ENCODE measurements around the gene ARID3A. TPM values are rescaled to one million over a fixed set of nuclear protein-coding genes. Genes with fewer than 3 reads are reported as not detected.

The ARID3A gene
- total and polyA plus RNA-seq, 2 of the 13 experiments (the other 11 are each of a cell fraction or from before 2014, with no cell fraction given), result 71.3 to 77.9 TPM

DNA sequence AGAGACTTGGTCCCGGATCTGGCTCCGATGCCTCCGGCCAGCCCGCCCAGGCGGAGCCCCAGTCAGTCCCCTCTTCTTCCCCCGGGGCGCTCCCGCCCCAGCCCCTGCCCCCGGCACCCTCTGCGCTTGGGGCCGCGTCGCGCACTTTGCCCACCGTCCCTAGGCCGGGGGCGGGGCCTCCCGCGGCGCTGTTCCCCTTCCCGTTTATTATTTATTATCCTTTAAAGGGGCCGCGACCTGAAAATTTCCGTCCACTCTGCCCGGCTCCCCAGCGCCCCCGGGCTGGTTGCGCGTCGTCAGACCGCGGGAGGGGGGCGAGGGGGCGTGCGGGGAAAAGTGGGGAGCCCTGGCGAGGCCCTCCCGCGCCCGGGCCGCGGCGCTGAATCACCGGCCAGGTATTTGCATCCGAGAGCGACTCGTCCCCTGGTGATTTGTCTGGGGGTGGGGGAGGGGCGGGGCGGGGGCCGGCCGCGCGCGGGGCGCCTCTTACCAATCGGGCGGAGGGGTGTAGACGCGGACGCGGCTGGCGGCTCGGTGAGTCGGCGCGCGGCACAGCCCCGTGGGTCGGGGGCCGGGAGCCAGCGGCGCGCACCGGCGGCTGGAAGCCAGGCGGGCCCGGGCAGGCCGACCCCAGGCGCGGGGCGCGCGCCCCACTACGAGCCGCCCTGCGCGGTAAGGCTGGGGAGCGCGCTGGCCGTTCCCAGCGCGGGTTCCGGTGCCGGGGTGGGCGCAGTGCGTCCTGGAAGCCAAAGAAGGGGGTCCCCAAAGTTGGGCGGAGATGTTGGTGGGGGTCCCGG, at the start of gene ARID3A (continued):
- TF ChIP-seq, protein P1, sequence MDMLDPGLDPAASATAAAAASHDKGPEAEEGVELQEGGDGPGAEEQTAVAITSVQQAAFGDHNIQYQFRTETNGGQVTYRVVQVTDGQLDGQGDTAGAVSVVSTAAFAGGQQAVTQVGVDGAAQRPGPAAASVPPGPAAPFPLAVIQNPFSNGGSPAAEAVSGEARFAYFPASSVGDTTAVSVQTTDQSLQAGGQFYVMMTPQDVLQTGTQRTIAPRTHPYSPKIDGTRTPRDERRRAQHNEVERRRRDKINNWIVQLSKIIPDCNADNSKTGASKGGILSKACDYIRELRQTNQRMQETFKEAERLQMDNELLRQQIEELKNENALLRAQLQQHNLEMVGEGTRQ (IDR thresholded peaks at IDR 0.05; ENCODE audit: low read depth, low read length), result no peak
- TF ChIP-seq, protein P1 (CRISPR knock-in tag; IDR thresholded peaks at IDR 0.05; ENCODE audit: borderline replicate concordance), result no peak
- TF ChIP-seq, protein P2, sequence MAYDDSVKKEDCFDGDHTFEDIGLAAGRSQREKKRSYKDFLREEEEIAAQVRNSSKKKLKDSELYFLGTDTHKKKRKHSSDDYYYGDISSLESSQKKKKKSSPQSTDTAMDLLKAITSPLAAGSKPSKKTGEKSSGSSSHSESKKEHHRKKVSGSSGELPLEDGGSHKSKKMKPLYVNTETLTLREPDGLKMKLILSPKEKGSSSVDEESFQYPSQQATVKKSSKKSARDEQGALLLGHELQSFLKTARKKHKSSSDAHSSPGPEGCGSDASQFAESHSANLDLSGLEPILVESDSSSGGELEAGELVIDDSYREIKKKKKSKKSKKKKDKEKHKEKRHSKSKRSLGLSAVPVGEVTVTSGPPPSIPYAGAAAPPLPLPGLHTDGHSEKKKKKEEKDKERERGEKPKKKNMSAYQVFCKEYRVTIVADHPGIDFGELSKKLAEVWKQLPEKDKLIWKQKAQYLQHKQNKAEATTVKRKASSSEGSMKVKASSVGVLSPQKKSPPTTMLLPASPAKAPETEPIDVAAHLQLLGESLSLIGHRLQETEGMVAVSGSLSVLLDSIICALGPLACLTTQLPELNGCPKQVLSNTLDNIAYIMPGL (CRISPR knock-in tag; IDR thresholded peaks at IDR 0.05; ENCODE audit: borderline replicate concordance in 1 of 2, low read depth in 1 of 2), result peak in 1 of 2 experiments; percentile 54; a peak in 3 of 4 replicates
- TF ChIP-seq, protein P3, sequence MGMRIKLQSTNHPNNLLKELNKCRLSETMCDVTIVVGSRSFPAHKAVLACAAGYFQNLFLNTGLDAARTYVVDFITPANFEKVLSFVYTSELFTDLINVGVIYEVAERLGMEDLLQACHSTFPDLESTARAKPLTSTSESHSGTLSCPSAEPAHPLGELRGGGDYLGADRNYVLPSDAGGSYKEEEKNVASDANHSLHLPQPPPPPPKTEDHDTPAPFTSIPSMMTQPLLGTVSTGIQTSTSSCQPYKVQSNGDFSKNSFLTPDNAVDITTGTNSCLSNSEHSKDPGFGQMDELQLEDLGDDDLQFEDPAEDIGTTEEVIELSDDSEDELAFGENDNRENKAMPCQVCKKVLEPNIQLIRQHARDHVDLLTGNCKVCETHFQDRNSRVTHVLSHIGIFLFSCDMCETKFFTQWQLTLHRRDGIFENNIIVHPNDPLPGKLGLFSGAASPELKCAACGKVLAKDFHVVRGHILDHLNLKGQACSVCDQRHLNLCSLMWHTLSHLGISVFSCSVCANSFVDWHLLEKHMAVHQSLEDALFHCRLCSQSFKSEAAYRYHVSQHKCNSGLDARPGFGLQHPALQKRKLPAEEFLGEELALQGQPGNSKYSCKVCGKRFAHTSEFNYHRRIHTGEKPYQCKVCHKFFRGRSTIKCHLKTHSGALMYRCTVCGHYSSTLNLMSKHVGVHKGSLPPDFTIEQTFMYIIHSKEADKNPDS (CRISPR knock-in tag; IDR thresholded peaks at IDR 0.05), result no peak
- TF ChIP-seq RXRB (CRISPR knock-in tag; IDR thresholded peaks at IDR 0.05; ENCODE audit: borderline replicate concordance) (no peak; the same call in 1 of the 2 replicates), ZKSCAN8 (CRISPR knock-in tag; IDR thresholded peaks at IDR 0.05; ENCODE audit: borderline replicate concordance) (no peak), FOXO1 (CRISPR knock-in tag; IDR thresholded peaks at IDR 0.05) (no peak), ZNF629 (CRISPR knock-in tag; conservative IDR thresholded peaks at IDR 0.05) (no peak), FOSL2 (CRISPR knock-in tag; IDR thresholded peaks at IDR 0.05) (peak; percentile 84), DNMT1 (CRISPR knock-in tag; IDR thresholded peaks at IDR 0.05) (no peak), RBM22 (optimal IDR thresholded peaks at IDR 0.05; ENCODE audit: low read length) (peak; percentile 24), RCOR2 (CRISPR knock-in tag; IDR thresholded peaks at IDR 0.05) (peak; percentile 55; the same call in 1 of the 2 replicates), ZNF260 (CRISPR knock-in tag; IDR thresholded peaks at IDR 0.05; ENCODE audit: borderline replicate concordance, low read depth) (no peak), PAWR (CRISPR knock-in tag; IDR thresholded peaks at IDR 0.05; ENCODE audit: borderline replicate concordance) (peak; percentile 38; the same call in 1 of the 2 replicates), HNF4G (IDR thresholded peaks at IDR 0.05; ENCODE audit: borderline replicate concordance, low read depth, low read length) (0 out of 2 replicates have a peak, but pooled peaks have one; percentile 30), HNF4G (CRISPR knock-in tag; IDR thresholded peaks at IDR 0.05; ENCODE audit: borderline replicate concordance, low read depth) (no peak), SRSF1 (optimal IDR thresholded peaks at IDR 0.05; ENCODE audit: low read depth, low read length) (peak; percentile 95), MAZ (IDR thresholded peaks at IDR 0.05; ENCODE audit: borderline replicate concordance, low read depth, low read length) (peak; percentile 93), MAZ (CRISPR knock-in tag; IDR thresholded peaks at IDR 0.05; ENCODE audit: low read depth) (0 out of 2 replicates have a peak, but pooled peaks have one; percentile 41), CBFB (CRISPR knock-in tag; IDR thresholded peaks at IDR 0.05) (no peak; the same call in 1 of the 2 replicates)
- TF ChIP-seq, protein P4, sequence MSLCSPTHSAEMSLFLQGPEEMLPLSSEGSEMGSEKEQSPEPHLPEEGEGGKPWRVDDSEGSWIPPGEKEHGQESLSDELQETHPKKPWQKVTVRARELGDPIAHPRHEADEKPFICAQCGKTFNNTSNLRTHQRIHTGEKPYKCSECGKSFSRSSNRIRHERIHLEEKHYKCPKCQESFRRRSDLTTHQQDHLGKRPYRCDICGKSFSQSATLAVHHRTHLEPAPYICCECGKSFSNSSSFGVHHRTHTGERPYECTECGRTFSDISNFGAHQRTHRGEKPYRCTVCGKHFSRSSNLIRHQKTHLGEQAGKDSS (CRISPR knock-in tag; IDR thresholded peaks at IDR 0.05; ENCODE audit: borderline replicate concordance, low read depth), result no peak

Measured in HepG2 (cell line).